ENCODE data around the gene TSPAN4. TPM values are rescaled to one million over a fixed set of nuclear protein-coding genes. Genes with fewer than 3 reads are reported as not detected.

The TSPAN4 gene
- total and polyA plus RNA-seq, 8 donors, result 10.5 to 116 (median 28.4) TPM

DNA sequence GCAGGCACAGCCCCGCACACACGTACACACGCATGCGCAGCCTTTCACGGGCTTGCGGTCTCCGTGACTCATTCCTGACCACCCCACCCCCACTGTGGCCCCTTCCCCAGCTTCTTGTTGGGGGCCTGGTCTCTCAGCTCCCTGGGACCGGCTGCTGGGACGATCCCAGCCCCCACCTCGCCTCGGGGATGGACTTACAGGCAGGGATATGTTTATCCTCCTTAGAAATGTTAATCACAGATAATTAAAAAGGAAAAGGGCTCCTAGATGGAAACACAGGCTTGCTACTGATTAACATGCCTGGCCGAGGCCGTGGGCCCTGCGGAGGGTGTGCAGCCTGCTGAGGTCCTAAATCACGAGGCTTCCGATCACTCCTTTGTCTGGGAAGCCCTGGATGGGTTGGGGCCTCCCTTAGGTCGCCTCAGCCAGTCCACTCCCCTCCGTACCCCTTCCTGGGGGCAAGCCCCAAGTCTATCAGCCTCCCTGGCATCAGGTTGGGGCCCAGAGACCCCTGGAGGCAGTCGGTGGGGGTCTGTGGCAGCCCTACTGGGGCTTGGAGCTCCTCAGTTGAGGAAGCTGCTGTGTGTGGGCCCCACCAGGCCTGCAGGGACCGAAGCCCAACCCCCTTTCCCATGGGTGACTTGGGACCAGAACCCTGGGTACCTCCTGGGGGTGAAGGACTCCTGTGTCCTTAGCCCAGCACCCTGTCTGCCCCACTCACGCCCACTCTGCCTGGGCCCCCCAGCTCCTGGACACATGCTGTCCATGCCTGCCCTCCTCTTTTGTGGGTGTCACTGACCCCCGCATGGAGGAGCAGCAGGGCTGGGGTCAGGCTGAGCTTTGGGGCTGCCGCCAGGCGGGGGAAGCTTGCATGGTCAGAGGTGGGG lies 20.6 kb downstream of the TSPAN4 start:
- WGBS, 5 donors, result 40 to 65% (median 55%) methylated on average over 19 to 24 of the region's 24 CpGs
- H3K9me3 ChIP-seq, result no peaks in the 10 kb centered on the region
- H3K4me3 ChIP-seq, result no peak overlapping the region
- H3K27ac ChIP-seq, result no peak overlapping the region
- peak in 1 of 2 donors; percentile 58 for DNase-seq
- H3K36me3 ChIP-seq, result peaks cover 3 to 59% (median 47%) of the 10 kb centered on the region in 4 donors
- TF ChIP-seq, protein P1, sequence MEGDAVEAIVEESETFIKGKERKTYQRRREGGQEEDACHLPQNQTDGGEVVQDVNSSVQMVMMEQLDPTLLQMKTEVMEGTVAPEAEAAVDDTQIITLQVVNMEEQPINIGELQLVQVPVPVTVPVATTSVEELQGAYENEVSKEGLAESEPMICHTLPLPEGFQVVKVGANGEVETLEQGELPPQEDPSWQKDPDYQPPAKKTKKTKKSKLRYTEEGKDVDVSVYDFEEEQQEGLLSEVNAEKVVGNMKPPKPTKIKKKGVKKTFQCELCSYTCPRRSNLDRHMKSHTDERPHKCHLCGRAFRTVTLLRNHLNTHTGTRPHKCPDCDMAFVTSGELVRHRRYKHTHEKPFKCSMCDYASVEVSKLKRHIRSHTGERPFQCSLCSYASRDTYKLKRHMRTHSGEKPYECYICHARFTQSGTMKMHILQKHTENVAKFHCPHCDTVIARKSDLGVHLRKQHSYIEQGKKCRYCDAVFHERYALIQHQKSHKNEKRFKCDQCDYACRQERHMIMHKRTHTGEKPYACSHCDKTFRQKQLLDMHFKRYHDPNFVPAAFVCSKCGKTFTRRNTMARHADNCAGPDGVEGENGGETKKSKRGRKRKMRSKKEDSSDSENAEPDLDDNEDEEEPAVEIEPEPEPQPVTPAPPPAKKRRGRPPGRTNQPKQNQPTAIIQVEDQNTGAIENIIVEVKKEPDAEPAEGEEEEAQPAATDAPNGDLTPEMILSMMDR (IDR thresholded peaks at IDR 0.05), result no peak
- TF ChIP-seq POLR2AphosphoS5 (IDR thresholded peaks at IDR 0.05), result no peak
- H3K4me1 ChIP-seq, result peaks cover 11 to 38% (median 31%) of the 10 kb centered on the region in 4 donors
- no peaks in the 10 kb centered on the region for H3K27me3 ChIP-seq
- intact Hi-C loops (cut with DNase I; ENCODE audit: low total_unique reads), result no loop called here

DNA sequence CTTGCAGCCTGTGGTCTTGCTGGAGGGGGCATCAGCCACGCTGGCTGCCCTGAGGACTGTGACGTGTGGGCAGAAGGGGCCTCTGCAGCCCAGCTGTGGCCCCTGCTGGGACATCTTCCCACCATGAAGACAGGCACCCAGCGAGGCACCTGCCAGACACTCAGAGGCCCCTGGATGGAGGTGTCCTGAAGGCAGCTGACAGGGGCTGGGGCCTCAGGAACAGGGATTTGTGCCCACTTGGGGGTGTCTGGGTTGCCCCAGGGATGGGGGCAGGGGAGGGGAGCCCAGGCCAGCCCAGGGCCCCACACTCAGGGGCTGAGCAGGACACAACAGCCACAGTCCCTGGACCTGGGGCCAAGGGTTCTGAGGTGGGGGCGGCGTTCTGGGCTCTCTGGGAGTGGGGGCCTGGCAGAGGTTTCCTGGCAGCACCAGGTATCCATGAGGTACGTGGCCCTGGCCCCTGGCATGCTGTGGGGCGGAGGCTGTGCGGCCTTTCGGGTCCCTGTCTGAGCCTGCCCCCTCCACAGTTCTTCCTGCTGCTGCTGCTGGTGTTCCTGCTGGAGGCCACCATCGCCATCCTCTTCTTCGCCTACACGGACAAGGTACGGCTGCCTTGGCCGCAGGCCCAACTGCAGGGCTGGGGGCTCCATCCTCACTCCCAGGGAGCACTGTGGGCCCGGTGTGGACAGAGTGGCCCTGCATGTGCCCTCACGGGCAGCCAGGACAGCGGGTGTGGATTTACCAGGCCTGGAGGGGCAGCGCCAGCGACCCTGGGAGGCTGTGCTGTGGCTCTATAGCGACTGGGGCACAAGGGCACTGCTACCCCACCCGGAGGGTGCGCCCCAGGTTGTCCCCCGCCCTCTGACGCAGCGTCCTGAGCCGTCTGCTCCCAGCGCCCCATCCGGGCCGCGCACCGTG lies 21.5 kb downstream of the TSPAN4 start:
- no peaks in the 10 kb centered on the region for H3K27me3 ChIP-seq
- no peaks in the 10 kb centered on the region for H3K9me3 ChIP-seq
- peak in 1 of 2 donors; percentile 22 for DNase-seq
- 81 to 90% (median 87%) methylated on average over 19 to 31 of the region's 31 CpGs for whole genome bisulfite sequencing, 5 donors
- no peak for TF ChIP-seq POLR2A (IDR thresholded peaks at IDR 0.05)
- TF ChIP-seq, protein P1 (IDR thresholded peaks at IDR 0.05), result no peak
- no peak overlapping the region for H3K4me3 ChIP-seq
- intact Hi-C loops (cut with DNase I; ENCODE audit: low total_unique reads), result no loop called here
- H3K27ac ChIP-seq, result no peak overlapping the region
- peaks cover 3 to 68% (median 53%) of the 10 kb centered on the region in 4 donors for H3K36me3 ChIP-seq
- peaks cover 11 to 29% (median 27%) of the 10 kb centered on the region in 4 donors for H3K4me1 ChIP-seq

GRCh38 chr11:864898-865297 lies 22.2 kb downstream of the TSPAN4 start:
- Histone ChIP-seq H3K27ac (no peak overlapping the region), H3K4me1 (peaks cover 4 to 21% (median 20%) of the 10 kb centered on the region in 4 donors), H3K27me3 (no peaks in the 10 kb centered on the region), H3K4me3 (no peak overlapping the region), H3K36me3 (peaks cover 3 to 75% (median 60%) of the 10 kb centered on the region in 4 donors), H3K9me3 (no peaks in the 10 kb centered on the region)
- 77 to 94% (median 86%) methylated on average over 6 to 11 of the region's 11 CpGs for WGBS, 5 donors
- TF ChIP-seq, protein P1 (IDR thresholded peaks at IDR 0.05), result no peak
- TF ChIP-seq EP300 (IDR thresholded peaks at IDR 0.05) (no peak), POLR2AphosphoS5 (IDR thresholded peaks at IDR 0.05) (no peak), POLR2A (IDR thresholded peaks at IDR 0.05) (no peak)
- intact Hi-C loops (cut with DNase I; ENCODE audit: low total_unique reads), result no loop called here
- DNase-seq, result no peak

All from stomach (tissue), 9 donors.